Activated naive CD4-positive, alpha-beta T cell treated with anti-CD3 and anti-CD28 coated beads, Interleukin-2, amount 10 ng/mL, durations not matched to agents 5 hours and 36 hours (primary cell): ENCODE data around the gene TMEM240. TPM values are rescaled to one million over a fixed set of nuclear protein-coding genes. Genes with fewer than 3 reads are reported as not detected.

ENCODE experiments used
- total RNA-seq, 2 experiments: library from RNA; stranded (reverse); gene quantifications; one replicate each; pipeline ENCODE4 v1.2.3, GENCODE V29; 2021

TMEM240 gene
- under 1 TPM; 0.41 to 0.45 TPM for total RNA-seq

DNA sequence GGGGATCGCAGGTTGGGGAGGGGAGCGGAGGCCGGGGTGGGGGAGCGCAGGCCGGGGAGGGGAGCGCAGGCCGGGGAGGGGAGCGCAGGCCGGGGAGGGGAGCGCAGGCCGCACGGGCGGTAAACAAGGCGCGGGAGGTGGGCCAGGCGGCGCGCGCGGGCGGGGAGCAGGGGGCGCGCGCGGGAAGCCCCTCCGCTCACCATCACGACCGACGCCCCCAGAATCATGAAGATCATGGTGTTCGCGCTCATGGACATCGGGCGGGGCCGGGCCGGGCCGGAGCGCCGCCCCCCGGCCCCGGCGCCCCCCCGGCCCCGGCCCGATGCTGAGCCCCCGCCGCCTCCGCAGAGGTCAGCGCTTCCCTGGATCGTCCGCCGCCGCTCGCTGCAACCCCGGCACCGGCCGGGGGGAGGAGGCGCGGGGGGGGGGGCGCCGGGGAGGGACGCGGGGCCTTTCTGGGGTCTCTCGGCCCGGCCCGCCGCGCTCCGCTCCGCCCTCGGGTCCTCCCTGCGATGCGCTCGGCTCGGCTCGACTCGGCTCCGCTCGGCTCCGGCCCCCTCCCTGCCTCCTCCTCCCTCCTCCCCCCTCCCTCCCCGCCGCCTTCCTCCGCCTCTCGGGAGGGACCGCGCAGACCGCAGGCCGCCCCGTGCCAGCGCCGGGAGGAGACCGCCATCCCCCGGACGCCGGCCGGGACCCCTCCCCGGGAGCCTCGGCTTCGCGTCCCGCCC lies at the start of gene TMEM240:
TSS of gene TMEM240 (minus strand) at position 535 of the 728 bp plus-strand sequence. CDS start at position 257, 278 bp downstream.

DNA sequence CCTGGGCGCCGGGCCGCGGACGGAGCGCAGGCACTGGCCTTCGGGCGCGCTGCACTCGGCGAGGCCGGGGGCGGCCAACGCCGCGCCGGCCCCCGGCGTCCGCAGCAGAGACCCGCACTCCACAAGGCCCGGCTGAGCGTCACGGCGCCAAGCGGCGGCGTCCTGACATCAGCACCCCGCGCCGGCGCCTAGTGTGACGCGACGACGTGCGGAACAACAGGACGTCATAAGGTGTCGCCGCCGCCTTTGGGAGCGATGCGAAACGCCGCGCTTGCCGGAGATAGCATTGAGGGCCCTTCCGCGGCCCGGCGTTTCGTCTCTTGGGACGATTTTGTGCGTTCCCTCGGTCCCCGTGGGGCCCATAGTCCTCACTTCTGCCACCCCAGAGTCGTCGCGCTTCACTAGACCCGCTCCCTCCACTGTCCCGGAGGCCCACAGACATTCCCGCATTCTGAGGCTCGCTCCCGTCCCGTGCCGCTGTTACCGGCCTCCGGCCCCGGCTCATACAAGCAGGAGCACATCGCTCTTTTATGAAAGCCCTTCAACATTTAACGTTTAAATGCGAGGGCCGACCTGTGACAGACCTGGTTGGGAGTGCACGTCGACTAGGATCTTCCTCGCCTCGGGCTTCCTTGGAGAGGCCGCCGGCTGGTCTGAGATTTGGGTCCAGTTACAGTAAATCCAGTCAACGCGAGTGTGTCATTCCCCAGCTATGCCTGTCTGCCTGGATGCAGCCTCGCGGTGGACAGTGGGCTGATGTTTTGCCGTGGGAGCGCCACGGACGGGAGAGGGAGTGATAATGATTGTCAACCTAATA lies 34.5 kb upstream of the TMEM240 start, which contains the start of gene SSU72:
TSS of gene SSU72 (minus strand) at position 143 of the 817 bp plus-strand sequence. CDS start 306 bp downstream, outside the sequence.

DNA sequence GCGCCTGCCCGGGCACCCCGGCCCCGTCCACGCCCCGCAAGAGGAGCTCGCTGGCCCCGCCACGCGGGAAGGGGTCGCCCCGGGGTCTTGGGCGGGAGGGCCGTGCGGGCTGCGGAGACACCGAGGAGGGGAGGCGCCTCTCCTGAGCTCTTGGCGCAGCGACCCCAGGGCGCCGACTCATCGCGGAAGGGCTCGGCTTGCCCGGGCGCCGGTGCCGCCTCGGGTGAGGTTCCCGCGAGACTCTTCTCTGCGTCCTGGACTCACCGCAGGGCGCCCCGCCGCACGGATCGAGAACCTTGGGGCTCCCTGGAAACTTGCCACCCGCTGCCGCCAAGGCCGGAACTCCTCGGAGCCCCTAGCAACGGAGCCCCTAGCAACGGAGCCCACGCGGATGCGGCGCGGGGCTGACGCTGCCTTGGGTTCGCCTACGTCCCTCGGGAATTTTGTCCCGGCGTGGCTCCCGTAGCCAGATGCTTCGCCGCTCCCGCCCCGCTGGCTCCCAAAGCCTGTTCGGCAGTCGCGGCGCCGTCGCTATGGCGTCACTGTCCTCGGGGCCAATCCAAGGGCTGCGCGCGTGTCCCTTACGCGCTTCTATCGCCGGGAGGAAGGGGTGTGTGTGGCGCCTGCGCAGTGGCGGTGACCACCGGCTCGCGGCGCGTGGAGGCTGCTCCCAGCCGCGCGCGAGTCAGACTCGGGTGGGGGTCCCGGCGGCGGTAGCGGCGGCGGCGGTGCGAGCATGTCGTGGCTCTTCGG lies 28.7 kb downstream of the TMEM240 start, which contains the start of gene ATAD3A:
TSS of gene ATAD3A (plus strand) at position 630 of the 753 bp plus-strand sequence. CDS start at position 737, 107 bp downstream.

Other genes starting within 250 kb of the TMEM240 start
- 10 to 100 TPM; 74.4 to 79.3 TPM for gene ACAP3, start 232.7 kb downstream of the TMEM240 start, total RNA-seq
- gene PUSL1, start 232.0 kb downstream of the TMEM240 start, total RNA-seq, result 10 to 100 TPM; 18.5 to 19.6 TPM
- 100 to 1,000 TPM; 112 to 114 TPM for gene INTS11, start 216.0 kb downstream of the TMEM240 start, total RNA-seq
- gene CPTP, start 215.8 kb downstream of the TMEM240 start, total RNA-seq, result 10 to 100 TPM; 21.3 to 21.6 TPM
- 1 to 10 TPM in 1 of 2 experiments, under 1 TPM in 1; 0.73 to 1.1 TPM for gene TAS1R3, start 209.3 kb downstream of the TMEM240 start, total RNA-seq
- gene DVL1, start 191.2 kb downstream of the TMEM240 start, total RNA-seq, result 10 to 100 TPM; 34.7 to 40.9 TPM
- gene MXRA8, start 182.1 kb downstream of the TMEM240 start, total RNA-seq, result under 1 TPM in 1 of 2 experiments, not detected in 1; 0.12 TPM
- gene AURKAIP1, start 165.4 kb downstream of the TMEM240 start, total RNA-seq, result 10 to 100 TPM; 88.0 to 90.4 TPM
- 100 to 1,000 TPM; 120 to 122 TPM for gene CCNL2, start 141.3 kb downstream of the TMEM240 start, total RNA-seq
- gene MRPL20, start 133.3 kb downstream of the TMEM240 start, total RNA-seq, result 10 to 100 TPM; 82.8 to 98.8 TPM
- gene ANKRD65, start 119.3 kb downstream of the TMEM240 start, total RNA-seq, result not detected
- under 1 TPM; 0.17 to 0.33 TPM for gene VWA1, start 104.9 kb downstream of the TMEM240 start, total RNA-seq
- gene ATAD3C, start 90.9 kb downstream of the TMEM240 start, total RNA-seq, result 1 to 10 TPM; 1.4 to 2.3 TPM
- gene ATAD3B, start 68.9 kb downstream of the TMEM240 start, total RNA-seq, result 10 to 100 TPM; 29.0 to 34.3 TPM
- gene ATAD3A, start 28.5 kb downstream of the TMEM240 start, total RNA-seq, result 10 to 100 TPM; 31.9 to 33.0 TPM
- 100 to 1,000 TPM; 106 to 107 TPM for gene SSU72, start 34.2 kb upstream of the TMEM240 start, total RNA-seq
- 1 to 10 TPM; 8.7 to 9.1 TPM for gene FNDC10, start 59.5 kb upstream of the TMEM240 start, total RNA-seq
- 10 to 100 TPM; 44.3 to 45.9 TPM for gene MIB2, start 74.9 kb upstream of the TMEM240 start, total RNA-seq
- gene MMP23B, start 91.5 kb upstream of the TMEM240 start, total RNA-seq, result 1 to 10 TPM; 3.4 to 4.2 TPM
- 10 to 100 TPM; 33.8 to 34.2 TPM for gene CDK11B, start 118.4 kb upstream of the TMEM240 start, total RNA-seq
- gene SLC35E2B, start 152.2 kb upstream of the TMEM240 start, total RNA-seq, result 10 to 100 TPM; 75.4 to 77.9 TPM
- gene CDK11A, start 183.7 kb upstream of the TMEM240 start, total RNA-seq, result 10 to 100 TPM; 66.4 to 78.3 TPM
- gene NADK, start 237.8 kb upstream of the TMEM240 start, total RNA-seq, result 10 to 100 TPM; 62.2 to 63.9 TPM